ENCODE measurements around the gene ABCC6.

The ABCC6 gene

GRCh38 chr16:16141141-16141540, 82.2 kb downstream of the ABCC6 start:
- no peaks in the 10 kb centered on the region for H3K4me1 ChIP-seq (ENCODE audit: control insufficient read depth, insufficient read depth, low read length)
- no peak overlapping the region for H3K9ac ChIP-seq (ENCODE audit: low read length)
- H3K36me3 ChIP-seq (ENCODE audit: control insufficient read depth, insufficient read depth, low read length), result peaks cover 16% of the 10 kb centered on the region
- no peak overlapping the region for H3K27ac ChIP-seq (ENCODE audit: low read depth, low read length)
- no peak overlapping the region for H3K4me3 ChIP-seq (ENCODE audit: low read length)
- no peaks in the 10 kb centered on the region for H3K27me3 ChIP-seq (ENCODE audit: control insufficient read depth, insufficient read depth, low read length)

- H3K9ac ChIP-seq (ENCODE audit: low read length), result no peak overlapping the region
- H3K36me3 ChIP-seq (ENCODE audit: control insufficient read depth, insufficient read depth, low read length), result peaks cover 17% of the 10 kb centered on the region
- no peak overlapping the region for H3K4me3 ChIP-seq (ENCODE audit: low read length)
- H3K4me1 ChIP-seq (ENCODE audit: control insufficient read depth, insufficient read depth, low read length), result no peaks in the 10 kb centered on the region
- H3K27me3 ChIP-seq (ENCODE audit: control insufficient read depth, insufficient read depth, low read length), result no peaks in the 10 kb centered on the region
- H3K27ac ChIP-seq (ENCODE audit: low read depth, low read length), result no peak overlapping the region
These were observed 82.8 kb downstream of the ABCC6 start for GRCh38 chr16:16140537-16140936.

GRCh38 chr16:16139806-16140205, 83.5 kb downstream of the ABCC6 start:
- Histone ChIP-seq H3K4me3 (ENCODE audit: low read length) (no peak overlapping the region), H3K27me3 (ENCODE audit: control insufficient read depth, insufficient read depth, low read length) (no peaks in the 10 kb centered on the region), H3K9ac (ENCODE audit: low read length) (no peak overlapping the region), H3K27ac (ENCODE audit: low read depth, low read length) (no peak overlapping the region), H3K36me3 (ENCODE audit: control insufficient read depth, insufficient read depth, low read length) (peaks cover 19% of the 10 kb centered on the region), H3K4me1 (ENCODE audit: control insufficient read depth, insufficient read depth, low read length) (no peaks in the 10 kb centered on the region)

GRCh38 chr16:16139061-16139460, 84.2 kb downstream of the ABCC6 start:
- Histone ChIP-seq H3K27me3 (ENCODE audit: control insufficient read depth, insufficient read depth, low read length) (no peaks in the 10 kb centered on the region), H3K4me1 (ENCODE audit: control insufficient read depth, insufficient read depth, low read length) (no peaks in the 10 kb centered on the region), H3K4me3 (ENCODE audit: low read length) (no peak overlapping the region), H3K27ac (ENCODE audit: low read depth, low read length) (no peak overlapping the region), H3K9ac (ENCODE audit: low read length) (no peak overlapping the region), H3K36me3 (ENCODE audit: control insufficient read depth, insufficient read depth, low read length) (peaks cover 19% of the 10 kb centered on the region)

GRCh38 chr16:16138034-16138635, 85.2 kb downstream of the ABCC6 start:
- Histone ChIP-seq H3K9ac (ENCODE audit: low read length) (no peak overlapping the region), H3K4me3 (ENCODE audit: low read length) (no peak overlapping the region), H3K4me1 (ENCODE audit: control insufficient read depth, insufficient read depth, low read length) (no peaks in the 10 kb centered on the region), H3K27ac (ENCODE audit: low read depth, low read length) (no peak overlapping the region), H3K27me3 (ENCODE audit: control insufficient read depth, insufficient read depth, low read length) (no peaks in the 10 kb centered on the region), H3K36me3 (ENCODE audit: control insufficient read depth, insufficient read depth, low read length) (peaks cover 19% of the 10 kb centered on the region)

GRCh38 chr16:16137110-16137509, 86.2 kb downstream of the ABCC6 start:
- Histone ChIP-seq H3K27ac (ENCODE audit: low read depth, low read length) (no peak overlapping the region), H3K4me3 (ENCODE audit: low read length) (no peak overlapping the region)

GRCh38 chr16:16136588-16136987, 86.7 kb downstream of the ABCC6 start:
- no peak overlapping the region for H3K9ac ChIP-seq (ENCODE audit: low read length)
- H3K4me1 ChIP-seq (ENCODE audit: control insufficient read depth, insufficient read depth, low read length), result no peaks in the 10 kb centered on the region
- H3K36me3 ChIP-seq (ENCODE audit: control insufficient read depth, insufficient read depth, low read length), result peaks cover 27% of the 10 kb centered on the region
- H3K27ac ChIP-seq (ENCODE audit: low read depth, low read length), result no peak overlapping the region
- H3K27me3 ChIP-seq (ENCODE audit: control insufficient read depth, insufficient read depth, low read length), result no peaks in the 10 kb centered on the region
- H3K4me3 ChIP-seq (ENCODE audit: low read length), result no peak overlapping the region

More at GRCh38 chr16:16137110-16137509, 86.2 kb downstream of the ABCC6 start:
- Histone ChIP-seq H3K4me1 (ENCODE audit: control insufficient read depth, insufficient read depth, low read length) (no peaks in the 10 kb centered on the region), H3K36me3 (ENCODE audit: control insufficient read depth, insufficient read depth, low read length) (peaks cover 22% of the 10 kb centered on the region), H3K27me3 (ENCODE audit: control insufficient read depth, insufficient read depth, low read length) (no peaks in the 10 kb centered on the region), H3K9ac (ENCODE audit: low read length) (no peak overlapping the region)

- no peaks in the 10 kb centered on the region for H3K27me3 ChIP-seq (ENCODE audit: control insufficient read depth, insufficient read depth, low read length)
- no peak overlapping the region for H3K27ac ChIP-seq (ENCODE audit: low read depth, low read length)
- H3K9ac ChIP-seq (ENCODE audit: low read length), result no peak overlapping the region
- H3K4me1 ChIP-seq (ENCODE audit: control insufficient read depth, insufficient read depth, low read length), result no peaks in the 10 kb centered on the region
- H3K36me3 ChIP-seq (ENCODE audit: control insufficient read depth, insufficient read depth, low read length), result peaks cover 29% of the 10 kb centered on the region
- H3K4me3 ChIP-seq (ENCODE audit: low read length), result no peak overlapping the region
These were observed 89.2 kb downstream of the ABCC6 start for GRCh38 chr16:16133943-16134604.

GRCh38 chr16:16131659-16132058, 91.6 kb downstream of the ABCC6 start:
- H3K27ac ChIP-seq (ENCODE audit: low read depth, low read length), result no peak overlapping the region
- H3K4me3 ChIP-seq (ENCODE audit: low read length), result no peak overlapping the region
- no peaks in the 10 kb centered on the region for H3K4me1 ChIP-seq (ENCODE audit: control insufficient read depth, insufficient read depth, low read length)
- no peaks in the 10 kb centered on the region for H3K27me3 ChIP-seq (ENCODE audit: control insufficient read depth, insufficient read depth, low read length)
- no peak overlapping the region for H3K9ac ChIP-seq (ENCODE audit: low read length)
- H3K36me3 ChIP-seq (ENCODE audit: control insufficient read depth, insufficient read depth, low read length), result peaks cover 19% of the 10 kb centered on the region

- no peak overlapping the region for H3K27ac ChIP-seq (ENCODE audit: low read depth, low read length)
- H3K4me3 ChIP-seq (ENCODE audit: low read length), result no peak overlapping the region
- H3K36me3 ChIP-seq (ENCODE audit: control insufficient read depth, insufficient read depth, low read length), result peaks cover 14% of the 10 kb centered on the region
- H3K27me3 ChIP-seq (ENCODE audit: control insufficient read depth, insufficient read depth, low read length), result no peaks in the 10 kb centered on the region
- H3K9ac ChIP-seq (ENCODE audit: low read length), result no peak overlapping the region
- no peaks in the 10 kb centered on the region for H3K4me1 ChIP-seq (ENCODE audit: control insufficient read depth, insufficient read depth, low read length)
These were observed 92.1 kb downstream of the ABCC6 start for GRCh38 chr16:16131204-16131603.

- peaks cover 10% of the 10 kb centered on the region for H3K36me3 ChIP-seq (ENCODE audit: control insufficient read depth, insufficient read depth, low read length)
- H3K4me3 ChIP-seq (ENCODE audit: low read length), result no peak overlapping the region
- peak overlapping the region; percentile 47 for H3K27ac ChIP-seq (ENCODE audit: low read depth, low read length)
These were observed 95.7 kb downstream of the ABCC6 start for GRCh38 chr16:16127469-16128116.

GRCh38 chr16:16126896-16127295, 96.4 kb downstream of the ABCC6 start:
- Histone ChIP-seq H3K9ac (ENCODE audit: low read length) (no peak overlapping the region), H3K4me3 (ENCODE audit: low read length) (no peak overlapping the region), H3K36me3 (ENCODE audit: control insufficient read depth, insufficient read depth, low read length) (peaks cover 7% of the 10 kb centered on the region), H3K4me1 (ENCODE audit: control insufficient read depth, insufficient read depth, low read length) (peaks cover 4% of the 10 kb centered on the region), H3K27me3 (ENCODE audit: control insufficient read depth, insufficient read depth, low read length) (no peaks in the 10 kb centered on the region), H3K27ac (ENCODE audit: low read depth, low read length) (peak overlapping the region; percentile 47)

More at GRCh38 chr16:16127469-16128116, 95.7 kb downstream of the ABCC6 start:
- Histone ChIP-seq H3K9ac (ENCODE audit: low read length) (no peak overlapping the region), H3K4me1 (ENCODE audit: control insufficient read depth, insufficient read depth, low read length) (peaks cover 4% of the 10 kb centered on the region), H3K27me3 (ENCODE audit: control insufficient read depth, insufficient read depth, low read length) (no peaks in the 10 kb centered on the region)

Data from rectal smooth muscle tissue (tissue), 1 donor.